Keratinocyte (primary cell): ENCODE results near the gene ASB16.

ENCODE experiments used
- EZH2 ChIP-seq: IDR thresholded peaks from one replicate; pipeline ENCODE4 v1.6.1; 2012; ENCODE audit warnings: inconsistent platforms, mild to moderate bottlenecking, low read length, moderate library complexity
- TF ChIP-seq, protein P1 (sequence below), 3 experiments: IDR thresholded peaks in 1 of 3; conservative IDR thresholded peaks in 1 of 3; optimal IDR thresholded peaks in 1 of 3; 2 replicates in 2 of 3; 3 replicates in 1 of 3; pipeline versions ENCODE3 to v1.5.1; 2011; ENCODE audit warnings: low read length in 3 of 3, mild to moderate bottlenecking in 3 of 3, moderate library complexity in 2 of 3, control low read depth in 1 of 3, inconsistent platforms in 1 of 3; ENCODE audit not compliant: insufficient read depth in 2 of 3; ENCODE audit errors: extremely low read depth in 1 of 3

DNA sequence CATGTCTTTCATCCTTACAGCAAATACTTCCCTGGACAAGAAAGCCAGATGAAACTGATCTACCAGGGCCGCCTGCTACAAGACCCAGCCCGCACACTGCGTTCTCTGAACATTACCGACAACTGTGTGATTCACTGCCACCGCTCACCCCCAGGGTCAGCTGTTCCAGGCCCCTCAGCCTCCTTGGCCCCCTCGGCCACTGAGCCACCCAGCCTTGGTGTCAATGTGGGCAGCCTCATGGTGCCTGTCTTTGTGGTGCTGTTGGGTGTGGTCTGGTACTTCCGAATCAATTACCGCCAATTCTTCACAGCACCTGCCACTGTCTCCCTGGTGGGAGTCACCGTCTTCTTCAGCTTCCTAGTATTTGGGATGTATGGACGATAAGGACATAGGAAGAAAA is 20.0 kb downstream of the ASB16 start:
- TF ChIP-seq EZH2: no peak
- TF ChIP-seq, protein P1, sequence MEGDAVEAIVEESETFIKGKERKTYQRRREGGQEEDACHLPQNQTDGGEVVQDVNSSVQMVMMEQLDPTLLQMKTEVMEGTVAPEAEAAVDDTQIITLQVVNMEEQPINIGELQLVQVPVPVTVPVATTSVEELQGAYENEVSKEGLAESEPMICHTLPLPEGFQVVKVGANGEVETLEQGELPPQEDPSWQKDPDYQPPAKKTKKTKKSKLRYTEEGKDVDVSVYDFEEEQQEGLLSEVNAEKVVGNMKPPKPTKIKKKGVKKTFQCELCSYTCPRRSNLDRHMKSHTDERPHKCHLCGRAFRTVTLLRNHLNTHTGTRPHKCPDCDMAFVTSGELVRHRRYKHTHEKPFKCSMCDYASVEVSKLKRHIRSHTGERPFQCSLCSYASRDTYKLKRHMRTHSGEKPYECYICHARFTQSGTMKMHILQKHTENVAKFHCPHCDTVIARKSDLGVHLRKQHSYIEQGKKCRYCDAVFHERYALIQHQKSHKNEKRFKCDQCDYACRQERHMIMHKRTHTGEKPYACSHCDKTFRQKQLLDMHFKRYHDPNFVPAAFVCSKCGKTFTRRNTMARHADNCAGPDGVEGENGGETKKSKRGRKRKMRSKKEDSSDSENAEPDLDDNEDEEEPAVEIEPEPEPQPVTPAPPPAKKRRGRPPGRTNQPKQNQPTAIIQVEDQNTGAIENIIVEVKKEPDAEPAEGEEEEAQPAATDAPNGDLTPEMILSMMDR (optimal IDR thresholded peaks at IDR 0.05 in 1 of 3, IDR thresholded peaks at IDR 0.05 in 1 of 3, conservative IDR thresholded peaks at IDR 0.05 in 1 of 3; ENCODE audit: extremely low read depth in 1 of 3, insufficient read depth in 2 of 3, low read length in 3 of 3): no peak
